OCI-M1 (cell line): ENCODE data around the gene WIPF3.
"Not testable (repeated sequence)": the region's sequence is repeated elsewhere in the genome, so short reads cannot be mapped to it uniquely, and the experiment has no call there.

Source experiments
- DNase-seq: peaks from one replicate; lab custom pipeline; 2025; lab: John Stamatoyannopoulos, UW

Gene WIPF3

GRCh38 chr7:29881724-29882123 is 75.4 kb downstream of the WIPF3 start:
- DNase-seq = no peak

GRCh38 chr7:29882481-29882880 is 76.2 kb downstream of the WIPF3 start:
- no peak for DNase-seq

GRCh38 chr7:29883462-29884398 is 77.4 kb downstream of the WIPF3 start:
- no peak for DNase-seq

- DNase-seq = no peak
These were observed 78.3 kb downstream of the WIPF3 start for GRCh38 chr7:29884399-29885272.

GRCh38 chr7:29885626-29886025 is 79.3 kb downstream of the WIPF3 start:
- no peak for DNase-seq

GRCh38 chr7:29886827-29887226 is 80.5 kb downstream of the WIPF3 start:
- no peak for DNase-seq

- DNase-seq = no peak
These were observed 81.7 kb downstream of the WIPF3 start for GRCh38 chr7:29888006-29888405.

GRCh38 chr7:29889288-29889687 is 83.0 kb downstream of the WIPF3 start:
- DNase-seq = no peak

GRCh38 chr7:29890251-29890650 is 83.9 kb downstream of the WIPF3 start:
- no peak for DNase-seq

GRCh38 chr7:29890786-29891185 is 84.5 kb downstream of the WIPF3 start:
- DNase-seq = not testable (repeated sequence)

- DNase-seq = peak; percentile 52
These were observed 85.5 kb downstream of the WIPF3 start for GRCh38 chr7:29891766-29892165.

GRCh38 chr7:29892231-29892630 is 85.9 kb downstream of the WIPF3 start:
- no peak for DNase-seq

GRCh38 chr7:29893351-29893965 is 87.2 kb downstream of the WIPF3 start:
- DNase-seq = no peak

GRCh38 chr7:29894256-29894655 is 87.9 kb downstream of the WIPF3 start:
- no peak for DNase-seq

GRCh38 chr7:29895559-29895958 is 89.3 kb downstream of the WIPF3 start:
- DNase-seq = no peak

GRCh38 chr7:29896685-29897411 is 90.5 kb downstream of the WIPF3 start:
- no peak for DNase-seq

GRCh38 chr7:29898301-29898700 is 92.0 kb downstream of the WIPF3 start:
- no peak for DNase-seq

- DNase-seq = peak; percentile 5
These were observed 94.4 kb downstream of the WIPF3 start for GRCh38 chr7:29900745-29901144.

GRCh38 chr7:29906200-29907022 is 100.1 kb downstream of the WIPF3 start:
- no peak for DNase-seq

GRCh38 chr7:29914180-29914579 is 107.9 kb downstream of the WIPF3 start:
- no peak for DNase-seq
